GM19099 (cell line): ENCODE data around the gene DCTN1.

ENCODE experiments used
- POLR2A ChIP-seq: IDR thresholded peaks from 3 replicates; pipeline ENCODE4 v1.6.1; 2011; ENCODE audit warnings: low read depth; ENCODE audit not compliant: insufficient read length; ENCODE audit errors: extremely low read depth

DCTN1 gene

DNA sequence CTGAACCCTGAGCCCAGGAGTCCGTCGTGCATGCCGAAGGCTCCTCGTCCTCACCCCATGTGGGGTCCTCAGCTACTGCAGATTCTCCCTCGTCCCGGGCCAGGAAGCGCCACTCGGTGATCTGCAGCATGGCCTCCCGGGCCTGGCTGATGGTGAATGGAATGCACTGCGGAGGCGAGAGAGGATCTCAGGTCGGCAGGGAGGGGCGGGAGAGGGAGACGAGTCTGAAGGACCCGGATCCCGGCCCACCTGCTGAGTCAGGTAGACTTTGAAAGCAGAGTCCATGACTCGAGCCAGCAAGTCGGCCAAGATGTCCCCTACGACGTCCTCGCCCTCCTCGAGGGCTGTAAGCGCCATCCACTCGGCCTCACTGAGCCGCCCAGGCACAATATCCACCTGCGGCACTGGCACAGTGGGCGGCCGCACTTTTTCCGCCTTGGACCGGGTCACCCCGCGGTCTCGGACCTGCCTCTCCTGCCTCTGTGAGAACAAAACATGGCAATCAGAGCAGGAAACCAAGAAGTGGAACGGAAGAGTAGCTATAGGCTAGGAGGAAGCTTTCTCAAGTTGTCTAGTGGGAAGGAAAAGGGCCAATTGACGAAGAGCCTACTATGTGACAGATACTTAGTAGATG is 35.8 kb upstream of the DCTN1 start:
- no peak for TF ChIP-seq POLR2A

GRCh38 chr2:74414881-74415761 is 35.0 kb upstream of the DCTN1 start:
- TF ChIP-seq POLR2A, result no peak

DNA sequence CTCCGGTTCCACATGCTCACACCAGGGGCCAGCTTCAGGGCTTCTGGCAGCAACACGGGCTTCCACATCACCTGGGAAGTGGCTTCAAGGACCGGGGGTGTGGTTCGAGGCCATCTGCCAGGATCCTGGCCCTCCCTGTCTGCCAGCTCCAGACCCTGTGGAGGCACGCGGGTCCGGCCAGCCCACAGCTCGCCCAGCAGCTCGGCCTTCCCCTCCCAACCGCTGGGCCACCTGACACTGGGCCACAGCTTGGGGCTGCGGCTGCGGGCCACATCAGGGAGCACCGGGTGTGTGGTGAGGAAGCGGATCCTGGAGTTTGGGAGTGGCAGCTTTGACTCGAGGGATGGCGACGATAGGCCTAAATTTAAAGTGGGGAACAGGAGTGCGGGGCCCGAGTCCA is 34.3 kb upstream of the DCTN1 start:
- TF ChIP-seq POLR2A, result no peak

- no peak for TF ChIP-seq POLR2A
Measured at GRCh38 chr2:74413001-74413698, 33.0 kb upstream of the DCTN1 start.

DNA sequence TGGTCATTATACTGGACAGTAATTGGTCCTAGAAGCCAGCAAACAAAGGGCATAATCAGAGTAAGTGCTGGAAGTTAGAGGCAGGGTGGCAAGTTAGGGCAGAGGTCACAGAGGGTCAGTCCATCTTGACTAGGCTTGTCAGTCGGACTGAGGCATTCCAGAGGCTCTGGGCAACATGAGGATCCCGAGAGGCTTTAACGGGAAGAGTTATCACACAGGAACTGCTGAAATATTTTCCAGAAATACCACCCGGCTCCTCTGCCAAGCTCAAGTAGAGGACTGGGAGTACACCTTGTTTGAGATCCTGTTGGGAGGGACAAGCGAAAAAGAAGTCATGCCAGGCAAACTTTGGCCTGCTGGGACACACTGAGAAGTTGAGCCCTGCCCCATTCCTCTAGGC is 27.6 kb upstream of the DCTN1 start:
- no peak for TF ChIP-seq POLR2A

DNA sequence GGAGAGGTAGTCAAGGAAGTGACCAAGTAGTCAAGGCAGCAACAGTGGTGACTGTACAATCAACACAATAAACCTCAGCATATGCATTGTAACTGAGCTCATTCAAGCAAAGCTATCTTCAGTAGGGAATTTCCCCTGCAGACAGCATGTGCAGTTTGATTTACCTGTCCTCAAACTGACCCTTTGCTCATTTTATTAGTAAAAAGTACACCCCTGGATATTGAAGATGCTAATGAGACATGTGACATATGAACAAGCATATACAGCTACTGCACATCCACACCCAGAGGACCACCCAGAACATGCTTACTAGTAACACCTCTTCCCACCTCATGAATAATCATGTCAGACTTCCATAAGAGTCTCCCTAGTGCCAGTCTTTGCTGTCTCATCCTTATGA is 25.9 kb upstream of the DCTN1 start:
- TF ChIP-seq POLR2A, result no peak

- TF ChIP-seq POLR2A, result no peak
Measured at GRCh38 chr2:74401891-74402290, 21.8 kb upstream of the DCTN1 start.

DNA sequence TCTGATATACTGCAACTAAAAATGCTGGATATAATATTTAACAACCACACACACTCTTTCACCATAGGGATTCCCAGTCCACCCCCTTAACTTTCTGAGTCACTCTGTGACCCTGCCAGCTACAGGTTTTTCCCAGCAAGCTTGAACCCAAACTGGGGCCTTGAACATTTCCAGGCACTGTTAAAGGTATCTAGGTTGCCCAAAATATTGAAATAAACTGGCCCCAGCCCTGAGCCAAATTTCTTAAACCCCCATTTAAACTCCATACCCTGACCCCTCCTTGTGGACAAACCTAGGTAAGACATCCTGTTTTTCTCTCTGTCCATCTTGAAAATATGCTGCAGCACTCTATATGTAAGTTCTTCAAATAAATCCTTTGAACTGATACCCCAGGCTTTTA is 19.7 kb upstream of the DCTN1 start:
- no peak for TF ChIP-seq POLR2A

DNA sequence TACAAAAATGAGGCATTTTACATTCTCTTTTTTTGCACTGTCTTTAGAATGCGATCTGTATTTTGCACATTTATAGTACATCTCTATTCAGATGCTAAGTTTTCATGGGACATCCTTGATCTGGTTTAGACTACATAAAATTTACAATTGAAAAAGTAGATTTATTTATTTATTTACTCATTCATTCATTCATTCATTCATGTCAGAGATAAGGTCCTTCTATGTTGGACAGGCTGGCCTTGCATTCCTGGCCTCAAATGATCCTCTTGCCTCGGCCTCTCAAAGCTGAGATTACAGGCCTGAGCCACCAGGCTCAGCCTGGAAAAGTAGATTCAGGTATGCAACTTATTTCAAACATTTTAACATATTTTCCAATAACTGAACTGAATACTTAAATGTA is 16.0 kb upstream of the DCTN1 start:
- TF ChIP-seq POLR2A, result no peak

GRCh38 chr2:74393525-74393924 is 13.4 kb upstream of the DCTN1 start:
- TF ChIP-seq POLR2A, result no peak

DNA sequence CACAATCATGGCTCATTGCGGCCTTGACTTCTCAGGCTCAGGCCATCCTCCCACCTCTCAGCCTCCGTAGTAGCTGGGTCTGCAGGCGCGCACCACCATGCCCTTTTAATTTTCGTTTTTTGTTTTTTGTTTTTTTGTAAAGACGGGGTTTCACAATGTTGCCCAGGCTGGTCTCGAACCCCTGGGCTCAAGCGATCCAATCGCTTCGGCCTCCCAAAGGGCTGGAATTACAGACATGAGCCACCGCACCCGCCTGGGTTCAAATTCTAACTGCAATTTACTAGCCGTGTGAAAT is 12.3 kb upstream of the DCTN1 start:
- TF ChIP-seq POLR2A, result no peak

DNA sequence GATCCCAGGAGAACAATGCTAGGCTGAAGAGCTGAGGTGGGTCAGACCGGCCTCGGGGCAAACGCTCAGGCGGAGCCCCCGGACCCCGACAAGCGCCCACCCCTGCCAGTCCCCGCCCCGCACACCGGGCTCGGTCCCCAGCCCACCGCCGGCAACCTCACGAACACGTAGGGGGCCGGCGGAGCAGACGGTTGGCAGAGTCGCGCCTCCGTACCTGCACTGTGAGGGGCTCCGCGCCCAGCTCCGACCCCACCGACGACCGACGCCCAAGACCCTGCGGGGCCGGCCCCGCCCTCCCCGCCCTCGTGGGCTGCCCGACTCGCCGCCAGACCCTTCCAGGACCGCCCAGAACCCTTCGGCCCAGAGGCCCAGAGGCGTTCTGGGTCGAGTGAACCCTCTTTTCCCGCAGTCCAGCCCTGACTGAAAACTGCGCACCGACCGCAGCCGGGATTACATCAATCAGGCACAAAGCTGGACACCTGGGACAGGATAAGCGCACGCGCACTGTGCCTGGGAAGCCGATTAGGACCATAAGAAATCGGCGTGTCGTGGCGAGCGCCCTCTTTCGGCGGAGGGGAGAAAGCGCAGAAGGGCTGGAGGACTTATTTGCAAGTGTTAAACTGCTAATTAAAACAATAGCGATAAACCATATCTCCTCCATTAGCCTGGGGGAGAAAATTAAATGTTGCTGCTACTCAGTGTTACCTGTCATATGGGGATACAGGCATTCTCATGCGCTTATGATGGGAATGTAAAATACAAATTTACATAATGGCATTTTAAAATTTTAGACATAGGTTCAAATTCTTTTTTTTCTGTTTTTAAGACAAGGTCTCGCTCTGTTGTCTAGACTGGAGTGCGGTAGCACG is 11.7 kb upstream of the DCTN1 start:
- TF ChIP-seq POLR2A, result peak; percentile 67

DNA sequence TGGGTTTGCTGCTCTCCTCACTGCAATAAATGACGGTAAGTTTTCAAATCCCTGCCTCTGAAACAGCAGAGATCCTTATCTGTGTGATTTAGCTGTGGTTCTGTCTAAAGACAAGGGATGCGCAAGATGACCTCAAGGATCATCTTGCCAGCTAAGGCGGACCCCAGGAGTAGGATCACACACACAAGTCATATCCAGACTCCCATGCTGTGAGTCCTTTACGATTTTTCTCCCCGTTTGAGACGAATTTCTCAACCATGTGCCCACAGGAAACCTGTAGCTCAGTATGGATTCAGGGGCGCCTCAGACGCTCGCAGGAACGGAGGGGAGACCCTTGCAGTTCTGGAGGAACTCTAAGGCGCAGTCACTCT is 11.1 kb upstream of the DCTN1 start:
- TF ChIP-seq POLR2A, result no peak

DNA sequence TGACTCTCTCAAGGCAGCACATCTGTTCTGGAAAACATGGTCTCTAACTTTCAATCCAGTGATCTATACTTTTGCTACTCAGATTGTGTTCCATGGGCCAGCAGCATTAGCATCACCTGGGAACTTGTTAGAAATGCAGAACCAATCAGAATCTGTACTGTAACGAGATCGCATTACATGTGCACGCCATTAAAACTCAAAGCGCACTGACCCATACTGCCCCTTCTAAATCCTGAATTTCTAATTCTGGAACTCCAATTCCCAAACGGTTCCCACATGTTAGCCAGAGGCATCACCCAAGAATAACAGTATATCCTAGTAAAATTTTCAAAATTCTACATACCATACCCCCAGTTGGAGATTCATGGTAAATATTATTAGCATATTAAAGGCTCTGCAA is 10.5 kb upstream of the DCTN1 start:
- no peak for TF ChIP-seq POLR2A

DNA sequence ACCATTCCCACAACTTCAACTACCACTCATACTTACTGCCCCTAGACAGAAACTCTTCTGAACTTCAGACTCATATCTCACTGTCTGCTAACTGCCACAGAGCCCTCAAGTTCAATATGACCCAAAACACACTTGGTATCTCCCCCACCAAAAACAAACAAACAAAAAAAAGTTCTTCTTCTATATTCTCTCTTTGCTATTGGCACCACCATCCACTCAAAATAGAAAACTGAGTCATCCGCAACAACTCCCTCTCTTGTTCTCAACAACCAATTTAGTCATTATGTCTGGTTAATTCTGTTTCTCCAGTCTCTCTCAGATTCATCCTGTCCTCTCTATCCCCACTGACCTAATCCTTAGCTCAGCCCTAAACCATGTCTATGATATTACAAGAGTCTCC is 7.2 kb upstream of the DCTN1 start:
- no peak for TF ChIP-seq POLR2A
